ENCODE measurements around the gene ADAMTSL1.

ADAMTSL1 gene

DNA sequence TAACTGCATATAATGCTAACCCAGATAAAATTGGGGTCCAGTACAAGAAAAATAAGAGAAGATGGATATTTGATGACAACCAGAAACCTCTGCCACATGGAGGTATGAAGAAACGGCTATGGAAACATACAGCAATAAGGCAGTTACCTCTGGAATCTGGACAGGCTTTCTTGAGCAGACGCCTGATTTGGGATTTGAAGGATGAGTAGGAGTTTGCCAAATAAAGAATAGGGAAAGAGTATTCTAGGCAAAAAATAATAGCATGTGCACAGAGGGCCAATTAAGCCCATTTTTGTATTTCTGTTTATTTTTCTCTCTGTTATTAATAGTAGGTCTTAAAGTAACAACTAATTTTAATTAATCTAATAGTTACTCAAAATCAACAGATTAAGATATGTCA, 144.9 kb downstream of the ADAMTSL1 start:
- no peak for DNase-seq (ENCODE audit: low read depth)
- in situ Hi-C loops (cut with HindIII; ENCODE audit: low sequenced_read_pairs): no loop called here
- TF ChIP-seq, protein P1, sequence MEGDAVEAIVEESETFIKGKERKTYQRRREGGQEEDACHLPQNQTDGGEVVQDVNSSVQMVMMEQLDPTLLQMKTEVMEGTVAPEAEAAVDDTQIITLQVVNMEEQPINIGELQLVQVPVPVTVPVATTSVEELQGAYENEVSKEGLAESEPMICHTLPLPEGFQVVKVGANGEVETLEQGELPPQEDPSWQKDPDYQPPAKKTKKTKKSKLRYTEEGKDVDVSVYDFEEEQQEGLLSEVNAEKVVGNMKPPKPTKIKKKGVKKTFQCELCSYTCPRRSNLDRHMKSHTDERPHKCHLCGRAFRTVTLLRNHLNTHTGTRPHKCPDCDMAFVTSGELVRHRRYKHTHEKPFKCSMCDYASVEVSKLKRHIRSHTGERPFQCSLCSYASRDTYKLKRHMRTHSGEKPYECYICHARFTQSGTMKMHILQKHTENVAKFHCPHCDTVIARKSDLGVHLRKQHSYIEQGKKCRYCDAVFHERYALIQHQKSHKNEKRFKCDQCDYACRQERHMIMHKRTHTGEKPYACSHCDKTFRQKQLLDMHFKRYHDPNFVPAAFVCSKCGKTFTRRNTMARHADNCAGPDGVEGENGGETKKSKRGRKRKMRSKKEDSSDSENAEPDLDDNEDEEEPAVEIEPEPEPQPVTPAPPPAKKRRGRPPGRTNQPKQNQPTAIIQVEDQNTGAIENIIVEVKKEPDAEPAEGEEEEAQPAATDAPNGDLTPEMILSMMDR (IDR thresholded peaks at IDR 0.05; ENCODE audit: low read depth, low read length, missing control alignments): no peak
- H3K4me3 ChIP-seq (ENCODE audit: low read depth, low read length): no peak overlapping the region

DNA sequence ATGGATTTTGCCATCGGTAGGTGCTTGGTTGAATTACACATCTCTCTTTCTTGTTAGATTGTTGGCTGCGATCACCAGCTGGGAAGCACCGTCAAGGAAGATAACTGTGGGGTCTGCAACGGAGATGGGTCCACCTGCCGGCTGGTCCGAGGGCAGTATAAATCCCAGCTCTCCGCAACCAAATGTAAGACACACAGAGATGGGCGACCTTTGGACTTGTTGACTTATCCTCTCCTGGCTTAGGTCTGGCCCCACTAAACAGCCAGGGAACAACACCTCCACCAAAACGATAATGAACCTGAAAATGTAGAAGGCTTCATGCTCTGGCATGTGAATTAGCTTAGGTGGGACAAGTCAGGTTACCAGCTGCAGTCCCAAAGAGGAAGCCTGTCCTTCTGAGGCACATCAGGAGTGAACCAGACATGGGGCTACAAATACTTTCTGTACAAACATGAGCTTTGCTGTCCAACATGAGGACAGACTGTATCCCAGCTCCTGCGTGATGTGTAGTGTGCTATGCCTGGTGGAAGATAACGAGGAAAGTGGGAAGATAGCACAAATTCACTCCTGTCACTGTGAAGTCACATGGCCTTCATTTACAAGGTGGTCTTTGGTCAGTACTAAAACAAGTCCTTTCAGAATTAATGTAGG, 148.4 kb downstream of the ADAMTSL1 start:
- TF ChIP-seq, protein P1 (IDR thresholded peaks at IDR 0.05; ENCODE audit: low read depth, low read length, missing control alignments): no peak
- H3K4me3 ChIP-seq (ENCODE audit: low read depth, low read length): no peak overlapping the region
- in situ Hi-C loops (cut with HindIII; ENCODE audit: low sequenced_read_pairs): no loop called here
- DNase-seq (ENCODE audit: low read depth): no peak

DNA sequence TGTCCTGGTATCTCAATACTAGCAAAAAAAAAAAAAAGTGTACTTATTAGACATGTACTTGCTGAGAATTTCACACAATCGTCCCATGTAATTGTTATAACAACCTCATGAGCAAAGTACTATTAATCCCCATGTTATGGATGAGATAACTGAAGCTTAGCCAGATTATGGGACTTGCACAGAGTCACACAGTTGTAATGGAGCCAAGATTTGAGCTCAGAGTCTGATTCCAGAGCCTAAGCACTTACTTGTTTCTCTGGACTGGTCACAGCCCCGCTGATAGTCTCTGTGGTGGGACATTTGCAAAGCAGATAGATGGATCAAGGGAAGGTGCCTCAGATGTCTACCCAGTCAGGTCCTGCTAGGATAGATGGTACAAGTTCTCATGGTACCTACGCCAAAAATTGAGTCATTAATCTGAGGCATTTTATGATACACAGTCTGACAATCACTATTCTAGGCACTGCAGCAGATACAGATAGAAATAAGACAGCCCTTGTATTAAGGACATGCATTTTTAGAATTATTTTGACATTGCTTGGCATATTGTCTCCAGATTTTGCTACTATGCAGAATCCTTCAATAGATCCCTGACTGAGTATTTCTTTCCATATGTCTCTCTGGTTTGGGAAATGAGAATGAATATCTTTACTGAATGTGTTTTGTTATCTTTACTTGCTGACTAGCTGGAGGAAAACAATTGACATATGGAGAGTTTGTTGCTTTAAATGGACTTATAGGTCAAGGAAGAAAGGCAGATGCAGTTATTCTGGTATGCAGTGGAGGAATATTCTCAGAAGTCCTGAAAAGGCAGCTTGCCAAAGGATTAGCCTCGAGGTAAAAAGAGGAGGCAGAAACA, 149.5 kb downstream of the ADAMTSL1 start:
- no peak for DNase-seq (ENCODE audit: low read depth)
- TF ChIP-seq, protein P1 (IDR thresholded peaks at IDR 0.05; ENCODE audit: low read depth, low read length, missing control alignments): no peak
- H3K4me3 ChIP-seq (ENCODE audit: low read depth, low read length): no peak overlapping the region
- in situ Hi-C loops (cut with HindIII; ENCODE audit: low sequenced_read_pairs): no loop called here

DNA sequence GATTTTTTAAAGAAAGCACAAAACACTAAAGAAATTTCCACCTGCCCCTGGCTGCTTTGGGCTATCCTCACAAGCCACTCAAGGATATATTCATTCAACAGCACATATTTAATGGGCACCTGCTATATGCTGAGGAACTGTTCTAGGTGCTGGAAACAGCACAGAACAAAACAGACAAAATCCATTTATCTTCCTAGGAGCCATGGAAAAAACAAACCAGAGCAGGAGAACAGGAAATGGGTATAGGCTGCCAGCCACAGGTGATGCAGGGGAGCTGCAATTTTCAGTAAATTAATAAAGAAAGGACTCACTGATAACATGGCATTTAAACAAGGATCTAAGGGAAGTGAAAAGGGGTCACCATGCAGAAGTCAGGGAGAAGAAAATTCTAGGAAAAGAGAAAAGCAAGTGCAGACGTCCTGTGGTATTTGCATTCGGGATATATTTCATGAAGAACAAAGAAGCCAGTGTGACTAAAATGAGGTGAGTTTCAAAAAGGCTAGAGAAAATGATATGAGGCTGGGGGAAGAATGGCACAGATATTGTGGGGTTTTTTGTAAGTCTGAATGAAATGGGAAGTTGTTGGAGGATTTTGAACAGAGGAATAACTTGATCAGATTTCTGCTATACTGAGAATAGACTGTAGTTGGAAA, 152.2 kb downstream of the ADAMTSL1 start:
- no peak for DNase-seq (ENCODE audit: low read depth)
- TF ChIP-seq, protein P1 (IDR thresholded peaks at IDR 0.05; ENCODE audit: low read depth, low read length, missing control alignments): no peak
- in situ Hi-C loops (cut with HindIII; ENCODE audit: low sequenced_read_pairs): no loop called here
- H3K4me3 ChIP-seq (ENCODE audit: low read depth, low read length): no peak overlapping the region

DNA sequence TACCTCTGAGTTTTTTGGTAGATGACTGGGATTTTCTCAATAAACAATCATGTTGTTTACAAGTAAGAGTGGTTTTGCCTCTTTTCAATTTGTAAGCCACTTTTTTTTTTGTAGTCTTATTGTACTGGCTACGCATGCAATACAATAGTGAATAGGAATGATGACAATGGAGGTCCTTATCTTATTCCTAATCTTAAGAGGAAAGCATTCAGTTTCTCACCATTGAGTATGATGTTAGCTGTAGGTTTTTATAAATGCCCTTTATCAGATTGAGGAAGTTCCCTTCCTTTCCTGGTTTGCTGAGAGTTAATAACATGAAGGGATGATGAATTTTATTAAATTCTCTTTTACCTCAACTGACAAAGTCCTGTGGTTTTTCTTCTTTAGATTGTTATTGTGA, 155.2 kb downstream of the ADAMTSL1 start:
- in situ Hi-C loops (cut with HindIII; ENCODE audit: low sequenced_read_pairs): no loop called here
- no peak for DNase-seq (ENCODE audit: low read depth)
- no peak overlapping the region for H3K4me3 ChIP-seq (ENCODE audit: low read depth, low read length)
- TF ChIP-seq, protein P1 (IDR thresholded peaks at IDR 0.05; ENCODE audit: low read depth, low read length, missing control alignments): no peak

DNA sequence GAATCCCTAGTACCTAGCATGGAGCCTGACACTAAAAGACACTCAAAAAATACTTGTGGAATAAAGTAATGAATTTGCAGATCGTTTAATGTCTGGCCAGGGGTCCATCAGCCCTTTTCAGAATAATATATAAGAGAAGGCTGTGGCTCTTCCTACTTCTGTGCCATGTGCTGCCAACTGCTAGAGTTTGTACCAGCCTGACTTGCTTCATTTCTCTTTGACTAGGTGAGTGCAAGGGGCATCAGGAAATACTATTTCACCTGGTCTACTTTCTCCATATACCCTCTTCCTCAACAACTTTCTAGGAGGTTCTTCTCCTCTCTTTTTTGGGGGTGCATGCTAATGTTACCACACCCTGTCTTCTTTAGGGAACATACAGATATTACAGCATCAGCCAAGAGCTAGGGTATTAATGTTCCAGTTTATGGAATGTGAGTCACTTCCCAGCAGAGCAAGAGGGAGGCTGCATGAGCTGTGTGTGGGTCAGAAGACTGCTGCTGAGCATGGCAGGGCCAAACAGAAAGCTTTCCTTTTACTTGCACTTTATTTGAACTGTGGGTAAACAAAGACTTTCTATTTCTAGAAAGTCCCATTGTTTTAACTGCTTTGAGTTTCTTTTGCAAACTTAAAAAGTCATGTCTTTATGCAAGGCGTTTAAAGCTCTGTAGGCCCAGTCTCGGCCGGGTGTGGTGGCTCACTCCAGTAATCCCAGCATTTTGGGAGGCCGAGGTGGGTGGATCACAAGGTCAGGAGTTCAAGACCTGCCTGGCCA, 158.9 kb downstream of the ADAMTSL1 start:
- in situ Hi-C loops (cut with HindIII; ENCODE audit: low sequenced_read_pairs): no loop called here
- peak; percentile 64 for DNase-seq (ENCODE audit: low read depth)
- TF ChIP-seq, protein P1 (IDR thresholded peaks at IDR 0.05; ENCODE audit: low read depth, low read length, missing control alignments): no peak
- no peak overlapping the region for H3K4me3 ChIP-seq (ENCODE audit: low read depth, low read length)
